ENCODE data around the gene CDH22. TPM values are rescaled to one million over a fixed set of nuclear protein-coding genes. Genes with fewer than 3 reads are reported as not detected.

CDH22 gene
- total and polyA plus RNA-seq, 10 donors = not detected

DNA sequence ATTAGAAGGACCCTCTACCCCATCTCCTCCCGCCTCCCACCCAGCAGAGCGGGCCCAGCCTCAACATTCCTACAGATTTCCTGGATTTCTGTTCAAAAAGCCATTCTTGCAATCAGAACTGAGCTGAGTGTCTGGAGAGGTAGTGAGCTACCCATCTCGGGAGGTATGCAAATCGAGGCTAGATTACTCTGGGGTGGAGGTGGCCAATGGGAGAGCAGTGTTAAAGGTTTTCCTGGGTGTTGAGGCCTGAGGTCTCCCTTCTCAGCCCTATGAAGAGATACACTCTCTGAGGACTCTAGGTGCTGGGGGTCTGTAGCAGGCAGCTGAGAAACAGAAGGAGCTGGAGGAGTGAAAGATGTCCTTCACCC lies 133.2 kb downstream of the CDH22 start:
- no peak overlapping the region for H3K27ac ChIP-seq
- H3K27me3 ChIP-seq (replicated peaks in 1 of 7) = peaks cover 5 to 95% (median 32%) of the 10 kb centered on the region in 7 donors
- 82 to 90% (median 87%) methylated on average over 2 to 4 of the region's 4 CpGs for WGBS, 5 donors
- TF ChIP-seq, protein P1, sequence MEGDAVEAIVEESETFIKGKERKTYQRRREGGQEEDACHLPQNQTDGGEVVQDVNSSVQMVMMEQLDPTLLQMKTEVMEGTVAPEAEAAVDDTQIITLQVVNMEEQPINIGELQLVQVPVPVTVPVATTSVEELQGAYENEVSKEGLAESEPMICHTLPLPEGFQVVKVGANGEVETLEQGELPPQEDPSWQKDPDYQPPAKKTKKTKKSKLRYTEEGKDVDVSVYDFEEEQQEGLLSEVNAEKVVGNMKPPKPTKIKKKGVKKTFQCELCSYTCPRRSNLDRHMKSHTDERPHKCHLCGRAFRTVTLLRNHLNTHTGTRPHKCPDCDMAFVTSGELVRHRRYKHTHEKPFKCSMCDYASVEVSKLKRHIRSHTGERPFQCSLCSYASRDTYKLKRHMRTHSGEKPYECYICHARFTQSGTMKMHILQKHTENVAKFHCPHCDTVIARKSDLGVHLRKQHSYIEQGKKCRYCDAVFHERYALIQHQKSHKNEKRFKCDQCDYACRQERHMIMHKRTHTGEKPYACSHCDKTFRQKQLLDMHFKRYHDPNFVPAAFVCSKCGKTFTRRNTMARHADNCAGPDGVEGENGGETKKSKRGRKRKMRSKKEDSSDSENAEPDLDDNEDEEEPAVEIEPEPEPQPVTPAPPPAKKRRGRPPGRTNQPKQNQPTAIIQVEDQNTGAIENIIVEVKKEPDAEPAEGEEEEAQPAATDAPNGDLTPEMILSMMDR (IDR thresholded peaks at IDR 0.05 in 8 of 11, conservative IDR thresholded peaks at IDR 0.05 in 3 of 11) = no peak
- no peak for TF ChIP-seq POLR2A (IDR thresholded peaks at IDR 0.05)
- intact Hi-C loops (cut with DNase I; ENCODE audit: low total_unique reads) = no loop called here
- H3K4me3 ChIP-seq = peak overlapping the region in 1 of 8 donors; percentile 49
- H3K4me1 ChIP-seq = peaks cover 0 to 10% (median 6%) of the 10 kb centered on the region in 6 donors
- no peak for DNase-seq
- H3K36me3 ChIP-seq = no peaks in the 10 kb centered on the region
- H3K9me3 ChIP-seq = no peaks in the 10 kb centered on the region

DNA sequence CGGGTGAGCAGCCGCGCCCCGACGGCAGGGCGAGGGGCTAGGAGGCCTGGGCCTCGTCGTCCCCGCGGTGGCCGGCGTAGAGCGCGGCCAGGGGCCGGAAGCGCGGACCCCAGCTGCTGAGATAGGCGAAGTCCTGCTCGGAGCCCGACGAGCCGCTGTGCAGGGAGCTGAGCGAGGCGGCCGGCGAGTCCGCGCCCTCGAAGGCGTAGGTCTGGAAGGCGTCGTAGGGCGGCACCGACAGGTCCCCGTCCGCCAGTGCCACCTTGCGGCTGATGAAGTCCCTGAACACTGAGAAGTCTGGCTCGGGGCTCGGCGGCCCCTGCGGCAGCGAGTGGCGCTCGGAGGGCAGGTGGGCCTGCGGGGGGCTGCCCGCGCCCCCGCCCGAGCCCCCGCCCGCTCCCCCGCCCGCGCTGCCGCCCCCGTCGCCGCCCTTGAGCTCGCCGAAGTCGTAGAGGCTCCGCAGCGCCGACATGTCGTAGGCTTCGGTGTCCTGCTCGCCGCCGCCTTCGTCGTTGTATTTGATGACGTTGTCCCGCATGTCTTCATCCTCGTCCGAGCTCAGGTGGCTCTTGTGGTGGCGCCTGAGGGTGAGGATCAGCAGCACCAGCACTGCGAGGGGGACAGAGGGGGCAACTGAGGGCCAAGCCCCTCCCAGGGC lies 133.7 kb downstream of the CDH22 start:
- Histone ChIP-seq H3K4me1 (peaks cover 0 to 10% (median 6%) of the 10 kb centered on the region in 6 donors), H3K36me3 (no peaks in the 10 kb centered on the region), H3K27me3 (replicated peaks in 1 of 7) (peaks cover 5 to 91% (median 32%) of the 10 kb centered on the region in 7 donors), H3K9me3 (no peaks in the 10 kb centered on the region), H3K4me3 (peak overlapping the region in 2 of 8 donors; percentile 15 to 49), H3K27ac (no peak overlapping the region)
- WGBS, 5 donors = 3 to 16% (median 6%) methylated on average over 29 to 77 of the region's 77 CpGs
- intact Hi-C loops (cut with DNase I; ENCODE audit: low total_unique reads) = loop anchor here (5.0 kb wide), 1 partner anchor 152 kb away; no protein-coding TSS in a partner anchor
- DNase-seq = peak; percentile 91
- TF ChIP-seq POLR2A (IDR thresholded peaks at IDR 0.05) (no peak), POLR2AphosphoS5 (IDR thresholded peaks at IDR 0.05) (peak in 2 of 3 donors; percentile 29 to 35)
- TF ChIP-seq, protein P1 (IDR thresholded peaks at IDR 0.05 in 8 of 11, conservative IDR thresholded peaks at IDR 0.05 in 3 of 11) = peak in 10 of 11 experiments; percentile 25 to 79 (median 58)

DNA sequence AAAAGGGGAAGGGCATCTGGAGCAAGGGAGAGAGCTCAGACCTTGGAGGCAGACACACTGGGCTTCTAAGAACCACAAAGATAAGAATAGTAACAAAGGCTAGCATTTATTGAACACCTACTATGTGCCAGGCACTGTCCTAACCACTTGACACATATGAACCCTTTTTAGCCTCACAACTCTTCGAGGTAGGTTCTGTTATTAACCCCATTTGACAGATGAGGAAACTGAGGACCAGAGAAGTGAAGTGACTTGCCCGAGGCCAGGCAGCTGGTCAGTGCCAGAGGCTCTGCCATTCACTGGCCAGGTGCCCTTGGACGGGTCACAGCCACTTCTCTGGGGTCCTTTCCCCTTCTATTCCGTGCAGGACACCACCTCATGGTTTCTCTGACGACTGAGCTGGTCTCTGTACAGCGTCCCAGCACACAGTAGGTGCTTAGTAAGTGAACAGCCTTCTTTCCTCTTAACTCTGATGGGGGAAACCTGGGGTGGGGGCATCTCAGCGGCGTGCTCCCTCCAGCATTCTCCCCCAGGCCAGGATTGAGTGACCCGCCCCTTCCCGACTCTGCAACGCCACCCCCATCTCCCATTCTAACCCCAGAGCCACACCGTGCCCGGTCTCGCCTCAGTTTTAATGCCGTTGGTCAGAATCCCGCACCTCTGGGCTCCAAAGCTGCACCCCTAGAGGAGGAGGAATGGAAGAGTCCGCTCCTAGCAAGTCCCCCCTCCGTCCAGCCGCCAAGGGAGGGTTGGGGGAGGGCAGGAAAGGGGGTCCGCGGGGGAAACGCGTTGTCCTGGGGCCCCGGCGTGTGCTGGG lies 134.4 kb downstream of the CDH22 start:
- intact Hi-C loops (cut with DNase I; ENCODE audit: low total_unique reads) = loop anchor here (5.0 kb wide), 1 partner anchor 152 kb away; no protein-coding TSS in a partner anchor
- DNase-seq = no peak

More for the DNA sequence above, 134.4 kb downstream of the CDH22 start:
- H3K36me3 ChIP-seq = no peaks in the 10 kb centered on the region
- peak overlapping the region in 2 of 8 donors; percentile 15 to 49 for H3K4me3 ChIP-seq
- 22 to 32% (median 26%) methylated on average over 21 to 25 of the region's 25 CpGs for WGBS, 5 donors
- peaks cover 5 to 88% (median 32%) of the 10 kb centered on the region in 7 donors for H3K27me3 ChIP-seq (replicated peaks in 1 of 7)
- TF ChIP-seq POLR2A (IDR thresholded peaks at IDR 0.05) (no peak), POLR2AphosphoS5 (IDR thresholded peaks at IDR 0.05) (no peak)
- TF ChIP-seq, protein P1 (IDR thresholded peaks at IDR 0.05 in 8 of 11, conservative IDR thresholded peaks at IDR 0.05 in 3 of 11) = no peak
- H3K27ac ChIP-seq = no peak overlapping the region
- peaks cover 0 to 10% (median 6%) of the 10 kb centered on the region in 6 donors for H3K4me1 ChIP-seq
- H3K9me3 ChIP-seq = no peaks in the 10 kb centered on the region

All from spleen (tissue), 11 donors.